Breast epithelium (tissue), 3 donors: ENCODE data around the gene RTN1.

Experiments
- CTCF ChIP-seq, 3 donors: fragments of 450-650 bp; IDR thresholded peaks; one replicate each; pipeline ENCODE4 v1.5.1; 2016 to 2017; ENCODE audit warnings: antibody characterized with exemption in 3 of 3, mild to moderate bottlenecking in 3 of 3, moderate library complexity in 3 of 3
- POLR2AphosphoS5 ChIP-seq, 3 donors: sonication (generic); formaldehyde crosslinking; IDR thresholded peaks; one replicate each; pipeline ENCODE4 v1.6.1; 2017; ENCODE audit warnings: antibody characterized with exemption in 3 of 3

GRCh38 chr14:59816941-59817340, 53.6 kb downstream of the RTN1 start:
- TF ChIP-seq POLR2AphosphoS5 (IDR thresholded peaks at IDR 0.05) (no peak), CTCF (IDR thresholded peaks at IDR 0.05) (no peak)
